Measurements from ENCODE around the gene UTF1.
"Not testable (repeated sequence)": the region's sequence is repeated elsewhere in the genome, so short reads cannot be mapped to it uniquely, and the experiment has no call there.

UTF1 gene

DNA sequence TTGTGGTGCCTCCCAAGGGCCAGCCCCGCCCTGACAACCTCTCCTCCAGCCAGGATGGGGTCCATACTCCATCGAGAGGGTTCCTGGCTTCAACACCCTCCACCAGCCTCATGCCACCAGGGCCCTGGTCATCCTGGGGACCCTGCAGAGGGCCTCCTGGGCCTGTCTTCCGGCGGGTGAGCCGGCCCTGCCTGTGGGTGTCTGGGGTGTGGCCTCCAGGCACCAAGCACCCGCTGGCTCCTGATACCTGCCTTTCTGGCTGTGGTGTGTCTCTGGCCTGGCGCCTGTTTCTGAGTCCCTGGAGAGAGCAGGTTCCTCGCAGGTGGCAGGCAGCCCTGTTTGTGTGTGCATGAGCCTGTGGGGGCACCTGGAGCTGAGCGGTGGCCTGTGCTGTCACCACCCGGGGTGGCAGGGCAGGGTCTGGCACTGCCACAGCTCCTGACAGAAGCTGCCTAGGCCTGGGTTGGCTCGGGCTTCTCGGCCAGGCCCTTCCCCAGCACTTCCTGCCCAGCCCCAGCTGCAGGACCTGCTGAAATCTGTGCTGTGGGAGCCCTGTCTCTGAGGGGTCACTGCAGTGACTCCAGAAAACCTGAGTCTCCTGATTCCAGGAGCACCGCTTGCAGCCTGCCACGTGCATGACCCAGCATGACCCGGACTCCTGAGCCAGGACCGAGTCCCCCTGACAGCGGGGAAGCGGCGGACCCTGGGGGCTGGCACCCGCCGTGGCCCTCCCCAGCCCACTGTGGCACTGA, 28.2 kb downstream of the UTF1 start:
- DNase-seq (ENCODE audit: low read depth) = no peak
- no peak overlapping the region for H3K4me3 ChIP-seq (ENCODE audit: low read depth, low read length)

DNA sequence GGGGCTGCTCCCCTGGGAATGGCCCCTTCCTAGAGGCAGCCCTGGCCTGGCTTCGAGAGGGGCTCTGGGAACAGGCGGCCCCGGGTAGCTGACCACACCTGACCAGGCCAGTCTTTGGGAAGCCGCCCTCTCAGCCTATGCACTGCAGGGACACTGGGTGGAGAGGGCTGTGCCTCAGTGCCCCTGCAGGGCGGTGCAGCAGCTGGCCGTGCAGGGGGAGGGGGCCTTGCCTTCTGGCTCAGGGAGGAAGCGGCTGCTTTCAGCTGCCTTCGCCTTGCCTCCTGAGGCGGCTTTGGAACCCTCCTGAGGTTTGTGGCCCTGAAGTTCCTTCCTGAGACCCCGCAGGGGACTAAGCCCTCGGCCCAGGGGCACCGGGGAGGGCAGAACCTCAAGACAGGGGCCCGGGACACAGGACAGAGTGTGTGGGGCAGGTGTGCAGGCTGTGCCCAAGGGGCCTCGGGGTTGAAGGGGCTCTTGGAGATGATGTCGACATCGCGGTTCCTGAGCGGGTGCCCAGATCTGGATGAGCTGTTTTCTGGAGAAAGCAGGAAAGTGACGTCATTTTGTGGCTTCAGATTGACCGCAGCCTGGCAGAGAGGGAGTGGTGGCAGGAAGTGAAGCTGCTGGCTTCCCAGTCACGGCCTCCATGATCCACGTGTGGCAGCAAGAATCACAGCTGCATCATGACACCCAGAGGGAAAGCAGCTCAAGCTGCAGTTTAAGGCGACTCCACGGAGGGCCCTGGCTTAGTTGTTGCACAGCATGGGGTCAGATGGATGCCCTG, 29.0 kb downstream of the UTF1 start:
- DNase-seq (ENCODE audit: low read depth) = peak; percentile 98
- no peak overlapping the region for H3K4me3 ChIP-seq (ENCODE audit: low read depth, low read length)

DNA sequence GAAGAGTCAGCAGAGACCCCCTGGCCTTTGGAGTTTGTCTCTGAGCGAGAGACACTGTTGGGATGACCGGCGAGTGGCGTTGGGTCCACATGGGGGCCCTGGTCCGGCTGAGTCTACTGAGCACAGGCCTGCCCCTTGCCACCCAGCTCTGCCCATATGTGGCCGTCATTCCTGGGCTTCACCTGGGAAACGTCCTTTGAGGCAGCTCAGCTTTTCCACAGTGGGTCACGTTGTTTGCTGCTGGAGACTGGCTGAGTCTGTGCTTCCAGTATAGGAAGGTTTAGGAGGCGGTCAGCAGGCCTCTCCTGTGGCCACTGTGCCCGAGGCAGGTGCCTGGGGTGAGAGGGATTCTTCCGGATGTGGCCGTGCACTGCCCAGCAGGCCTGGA, 29.6 kb downstream of the UTF1 start:
- no peak overlapping the region for H3K4me3 ChIP-seq (ENCODE audit: low read depth, low read length)
- no peak for DNase-seq (ENCODE audit: low read depth)

DNA sequence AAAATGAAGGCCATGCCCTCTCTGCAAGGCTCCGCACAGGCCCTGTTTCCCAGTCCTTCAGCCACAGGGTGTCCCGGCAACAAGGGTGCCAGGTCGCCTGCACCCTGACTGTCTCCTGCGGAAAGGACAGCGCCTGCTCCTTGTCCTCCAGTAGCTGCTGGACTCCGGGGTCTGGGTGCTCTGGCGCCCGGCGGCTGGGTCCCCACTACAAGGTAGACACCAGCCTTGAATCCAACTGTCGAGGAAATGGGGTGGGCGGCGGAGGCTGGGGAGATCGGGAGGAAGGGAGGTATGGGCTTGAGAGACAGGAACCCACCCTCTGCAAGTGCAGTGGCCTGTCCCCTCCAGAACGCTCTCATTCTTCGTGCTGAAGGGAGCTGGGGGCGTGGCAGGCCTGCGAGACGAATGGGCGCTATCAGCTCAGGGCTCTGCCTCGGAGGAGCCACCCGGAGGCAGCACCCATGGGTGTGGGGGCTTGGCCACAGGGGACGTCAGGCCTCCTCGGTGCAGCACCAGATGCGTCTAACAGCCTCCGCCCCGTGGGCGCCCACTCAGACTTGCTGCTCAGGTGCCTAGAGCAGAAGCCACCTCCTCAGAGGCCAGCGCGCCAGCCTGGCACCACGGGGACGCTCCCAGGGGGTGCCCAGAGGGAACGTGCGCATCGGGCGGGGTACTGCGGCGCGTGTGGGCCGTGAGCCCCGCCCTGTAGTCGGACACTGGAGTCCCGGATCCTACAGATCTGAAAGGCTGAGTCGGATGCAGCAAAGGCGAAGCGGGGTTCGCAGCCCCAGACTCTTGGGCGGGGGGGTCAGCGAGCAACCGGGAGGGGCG, 31.1 kb downstream of the UTF1 start:
- peak overlapping the region; percentile 49 for H3K4me3 ChIP-seq (ENCODE audit: low read depth, low read length)
- DNase-seq (ENCODE audit: low read depth) = no peak

DNA sequence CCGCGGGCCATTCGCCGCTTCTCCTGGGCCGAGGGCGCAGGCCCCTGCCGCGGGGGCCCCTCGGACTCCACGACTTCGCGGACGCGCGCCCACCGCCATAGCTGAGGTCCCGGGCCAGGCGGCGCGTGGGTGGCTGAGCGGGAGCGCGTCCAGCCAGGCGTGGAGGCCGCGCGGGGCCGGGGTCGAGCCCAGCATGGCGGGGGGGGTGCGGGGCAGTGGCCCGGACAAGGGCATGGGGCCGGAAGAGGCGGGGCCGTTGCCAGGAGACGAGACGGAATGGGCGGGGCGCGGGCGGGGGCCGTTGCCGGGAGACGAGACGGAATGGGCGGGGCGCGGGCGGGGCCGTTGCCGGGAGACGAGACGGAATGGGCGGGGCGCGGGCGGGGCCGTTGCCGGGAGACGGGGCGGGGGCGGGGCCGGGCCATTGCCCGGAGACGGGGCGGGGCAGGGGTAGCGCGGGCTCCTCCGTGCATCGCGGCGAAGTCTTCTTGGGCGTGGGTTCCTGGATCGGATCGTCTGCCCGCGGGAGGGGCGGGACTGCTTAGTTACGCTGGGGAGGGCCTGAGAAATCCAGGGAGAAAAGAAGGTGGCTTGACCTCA, 31.8 kb downstream of the UTF1 start:
- peak overlapping the region; percentile 49 for H3K4me3 ChIP-seq (ENCODE audit: low read depth, low read length)
- no peak for DNase-seq (ENCODE audit: low read depth)

DNA sequence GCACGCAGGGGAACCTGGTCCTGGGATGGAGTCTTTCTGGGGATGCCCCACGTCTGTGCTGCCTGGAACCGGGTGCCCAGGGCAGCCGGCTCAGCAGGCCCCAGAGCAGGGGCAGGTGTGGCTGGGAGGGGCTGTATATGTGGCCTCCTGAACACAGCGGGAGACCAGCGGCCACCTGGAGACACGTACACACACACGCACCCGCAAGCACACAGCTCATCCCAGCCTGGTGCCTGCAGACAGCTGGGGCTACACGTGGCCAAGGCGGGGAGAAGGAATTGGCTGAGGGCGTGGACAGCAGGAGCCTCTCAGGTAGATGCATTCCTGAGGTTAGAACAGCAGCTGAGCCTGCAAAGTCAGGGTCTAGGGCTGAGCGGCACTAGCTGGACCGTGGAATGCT, 32.7 kb downstream of the UTF1 start:
- H3K4me3 ChIP-seq (ENCODE audit: low read depth, low read length) = peak overlapping the region; percentile 43
- DNase-seq (ENCODE audit: low read depth) = no peak

DNA sequence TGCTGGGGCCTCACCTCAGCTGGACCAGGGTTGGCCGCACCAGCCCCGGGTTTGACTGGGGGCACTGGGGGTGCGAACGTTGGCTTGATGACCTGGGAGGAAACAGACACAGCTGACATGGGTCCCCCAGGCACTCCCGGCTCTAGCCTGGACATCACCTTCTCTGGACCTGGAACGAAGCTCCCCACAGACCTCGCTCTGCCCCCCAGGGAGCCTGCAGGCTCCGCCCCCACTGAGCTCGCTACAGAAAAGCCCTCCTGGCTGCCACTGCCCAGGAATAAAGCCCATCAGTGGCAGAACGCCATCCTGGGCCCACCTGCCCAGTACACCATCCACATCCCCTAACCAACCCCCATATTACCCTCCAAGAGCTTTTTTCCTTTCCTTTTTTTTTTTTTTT, 33.7 kb downstream of the UTF1 start:
- no peak overlapping the region for H3K4me3 ChIP-seq (ENCODE audit: low read depth, low read length)
- DNase-seq (ENCODE audit: low read depth) = no peak

DNA sequence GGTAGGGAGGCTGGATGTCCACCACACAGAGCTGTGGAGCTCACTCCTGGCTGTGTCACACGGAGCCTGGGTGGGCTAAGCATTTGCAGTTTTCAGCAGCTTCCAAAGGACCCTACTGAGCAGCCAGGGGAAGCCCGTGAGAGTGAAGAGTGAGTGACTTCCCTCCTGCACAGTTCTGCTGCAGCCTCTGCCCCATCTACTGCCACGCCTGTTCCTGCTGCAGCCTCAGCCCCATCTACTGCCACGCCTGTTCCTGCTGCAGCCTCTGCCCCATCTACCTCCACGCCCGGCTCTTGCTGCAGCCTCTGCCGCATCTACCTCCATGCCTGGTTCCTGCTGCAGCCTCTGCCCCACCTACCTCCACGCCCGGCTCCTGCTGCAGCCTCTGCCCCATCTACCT, 34.4 kb downstream of the UTF1 start:
- no peak for DNase-seq (ENCODE audit: low read depth)
- no peak overlapping the region for H3K4me3 ChIP-seq (ENCODE audit: low read depth, low read length)

DNA sequence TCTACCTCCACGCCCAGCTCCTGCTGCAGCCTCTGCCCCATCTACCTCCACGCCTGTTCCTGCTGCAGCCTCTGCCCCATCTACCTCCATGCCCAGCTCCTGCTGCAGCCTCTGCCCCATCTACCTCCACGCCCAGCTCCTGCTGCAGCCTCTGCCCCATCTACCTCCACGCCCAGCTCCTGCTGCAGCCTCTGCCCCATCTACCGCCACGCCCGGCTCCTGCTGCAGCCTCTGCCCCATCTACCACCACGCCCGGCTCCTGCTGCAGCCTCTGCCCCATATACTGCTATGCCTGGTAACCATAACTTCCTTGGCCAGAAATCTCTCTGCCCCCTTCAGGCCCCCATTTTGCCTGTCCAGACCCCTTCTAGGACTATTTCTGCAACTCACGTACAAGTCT, 35.0 kb downstream of the UTF1 start:
- H3K4me3 ChIP-seq (ENCODE audit: low read depth, low read length); DNase-seq (ENCODE audit: low read depth): not testable (repeated sequence)

DNA sequence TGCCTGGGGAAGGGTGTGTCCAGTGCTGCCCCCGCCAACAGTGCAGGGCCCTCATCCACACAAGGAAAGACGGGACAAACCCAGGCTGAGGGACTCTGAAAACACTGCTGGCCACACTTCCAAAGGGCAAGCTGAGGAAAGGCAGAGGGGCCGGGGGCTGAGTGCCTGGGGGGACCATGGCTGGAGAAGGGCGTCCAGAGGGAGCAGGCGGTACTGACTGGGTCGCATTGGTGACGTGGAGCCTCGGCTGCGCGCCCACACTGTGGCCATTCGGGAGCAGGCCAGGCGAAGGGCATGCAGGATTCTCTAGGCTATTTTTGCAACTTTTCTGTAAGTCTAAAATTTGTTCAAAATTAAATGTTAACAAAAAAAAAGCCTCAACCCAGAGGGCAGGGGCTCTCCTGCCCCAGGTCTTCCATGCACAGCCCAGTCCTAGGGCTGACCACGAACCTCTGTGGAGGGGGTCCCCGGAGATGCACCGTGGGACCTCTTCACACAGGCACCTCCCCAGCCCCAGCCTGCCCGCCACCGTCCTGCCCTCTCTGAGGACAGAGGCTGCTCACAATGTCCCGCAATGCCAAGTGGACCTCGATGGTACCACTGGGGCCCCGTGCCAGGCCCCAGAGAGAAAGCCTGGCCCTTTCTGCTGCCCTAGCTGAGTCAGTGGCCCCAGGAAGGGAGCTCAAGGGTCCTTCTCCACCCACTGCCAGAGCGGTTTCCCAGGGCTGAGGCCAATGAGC, 36.2 kb downstream of the UTF1 start:
- DNase-seq (ENCODE audit: low read depth) = no peak
- H3K4me3 ChIP-seq (ENCODE audit: low read depth, low read length) = no peak overlapping the region

DNA sequence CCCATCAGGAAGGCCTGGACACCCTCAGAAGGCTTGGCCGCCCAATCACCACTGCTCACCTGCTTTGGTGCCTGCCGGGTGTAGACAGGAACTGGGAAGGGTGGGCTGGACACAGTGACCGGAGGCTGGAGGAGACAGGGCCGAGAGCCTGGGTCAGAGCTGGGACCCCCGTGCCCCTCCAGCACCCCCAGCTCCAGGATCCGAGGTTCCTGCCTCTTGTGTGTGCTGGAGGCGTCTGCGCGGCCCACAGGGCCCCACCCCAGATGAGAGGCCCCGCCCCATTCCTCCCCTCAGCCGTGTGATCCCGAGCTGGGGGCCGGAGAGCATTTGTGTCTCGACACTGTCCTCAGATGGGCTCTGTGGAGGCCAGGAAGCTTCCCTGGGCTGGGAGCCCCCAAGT, 37.3 kb downstream of the UTF1 start:
- H3K4me3 ChIP-seq (ENCODE audit: low read depth, low read length) = no peak overlapping the region
- no peak for DNase-seq (ENCODE audit: low read depth)

DNA sequence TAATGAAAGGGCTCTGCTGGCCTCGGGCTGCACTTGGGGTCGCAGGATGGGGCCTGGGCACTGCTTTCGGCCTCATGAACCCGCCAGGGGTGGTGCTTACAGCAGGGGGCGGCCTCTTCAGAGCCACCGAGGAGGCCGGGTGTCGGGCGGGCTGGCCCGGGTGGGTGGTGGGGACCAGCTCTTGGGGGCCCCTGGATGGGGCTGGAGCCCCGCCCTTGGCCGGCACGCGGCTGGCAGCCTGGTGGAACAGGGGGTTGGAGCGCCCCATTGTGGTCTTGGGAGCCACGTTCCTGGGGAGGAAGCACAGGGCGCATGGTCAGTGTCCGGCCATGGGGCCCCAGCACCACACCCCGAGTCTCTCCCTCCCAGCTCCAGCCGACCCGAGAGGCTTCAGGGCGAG, 37.8 kb downstream of the UTF1 start:
- H3K4me3 ChIP-seq (ENCODE audit: low read depth, low read length) = no peak overlapping the region
- DNase-seq (ENCODE audit: low read depth) = no peak

DNA sequence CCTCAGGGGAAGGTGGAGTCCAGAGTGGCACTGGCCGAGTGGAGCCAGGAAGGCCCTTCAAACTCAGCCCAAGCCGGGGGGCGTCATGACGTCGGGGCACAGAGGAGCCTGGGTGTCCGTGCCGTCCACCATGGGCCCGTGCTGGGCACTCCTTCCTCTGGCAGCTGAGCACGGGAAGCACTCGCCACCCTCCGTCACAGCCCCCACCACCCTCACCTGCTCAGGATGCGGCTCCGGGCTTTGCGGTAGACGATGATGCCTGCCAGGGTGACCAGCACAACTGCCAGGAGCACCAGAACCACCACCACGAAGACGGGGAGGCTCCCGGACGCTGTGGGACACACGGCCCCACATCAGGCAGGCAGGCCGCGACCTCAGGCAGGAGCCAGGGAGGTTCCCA, 38.5 kb downstream of the UTF1 start:
- DNase-seq (ENCODE audit: low read depth) = no peak
- no peak overlapping the region for H3K4me3 ChIP-seq (ENCODE audit: low read depth, low read length)

DNA sequence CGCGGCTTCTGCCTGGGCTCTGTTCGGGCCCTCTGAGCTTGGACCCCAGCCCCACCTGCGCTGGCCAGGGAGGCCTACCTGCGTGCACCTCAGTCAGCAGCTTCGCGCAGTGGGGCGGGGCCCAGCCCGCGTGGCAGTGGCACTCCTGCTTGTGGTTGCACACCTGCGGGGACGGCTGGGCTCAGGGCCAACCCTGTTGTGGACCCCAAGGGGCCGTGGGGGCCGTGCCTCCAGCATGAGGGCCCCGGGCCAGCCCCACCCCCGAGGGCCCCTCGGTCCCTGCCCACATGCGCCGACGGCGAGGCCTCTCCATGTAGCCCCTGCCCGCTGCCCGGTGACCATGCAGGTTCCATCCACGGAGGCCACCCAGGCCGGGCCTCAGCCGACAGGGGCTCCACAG, 39.4 kb downstream of the UTF1 start:
- DNase-seq (ENCODE audit: low read depth) = no peak
- no peak overlapping the region for H3K4me3 ChIP-seq (ENCODE audit: low read depth, low read length)

DNA sequence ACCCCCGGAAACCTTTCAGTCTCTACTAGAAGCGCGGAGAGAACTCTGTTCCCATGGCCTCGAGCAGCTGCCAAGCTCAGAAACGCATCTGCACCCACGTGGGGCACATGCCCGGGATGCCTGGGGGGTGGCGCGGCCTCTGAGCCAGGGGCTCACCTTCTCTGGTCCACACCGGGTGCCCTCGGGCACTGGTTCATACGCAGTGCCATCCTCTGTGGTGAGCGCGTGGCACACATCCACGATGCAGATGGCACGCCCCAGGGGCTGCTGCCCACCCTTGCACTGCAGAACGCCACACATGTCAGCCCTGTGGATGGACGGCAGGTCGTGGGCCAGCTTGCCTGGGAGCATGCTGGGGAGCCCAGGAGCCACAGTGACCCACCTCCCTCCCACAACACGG, 40.2 kb downstream of the UTF1 start:
- DNase-seq (ENCODE audit: low read depth) = no peak
- no peak overlapping the region for H3K4me3 ChIP-seq (ENCODE audit: low read depth, low read length)

DNA sequence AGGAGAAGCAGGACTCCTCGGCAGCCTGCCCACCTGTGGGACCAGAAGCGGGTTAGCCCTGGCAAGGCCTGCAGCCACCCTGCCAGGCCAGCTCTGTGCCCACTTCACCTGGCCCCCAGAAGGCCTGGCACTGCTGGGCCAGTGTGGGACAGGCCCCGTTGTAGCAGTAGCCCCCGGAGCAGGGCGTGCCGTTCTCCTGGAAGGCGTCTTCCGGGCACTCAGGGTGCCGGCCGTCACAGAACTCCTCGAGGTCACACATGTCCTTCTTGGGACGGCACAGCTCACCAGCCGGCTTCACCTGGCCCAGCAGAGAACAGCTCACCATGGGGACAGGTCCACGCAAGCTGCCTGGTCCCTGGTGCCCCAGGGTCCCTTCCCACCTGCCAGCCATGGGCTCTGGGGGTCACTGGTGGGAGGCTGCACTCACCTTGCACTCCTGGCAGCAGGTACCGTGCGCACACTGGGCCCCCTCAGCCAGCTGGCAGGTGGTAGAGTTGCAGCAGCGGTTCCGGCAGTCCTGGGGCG, 40.8 kb downstream of the UTF1 start:
- no peak overlapping the region for H3K4me3 ChIP-seq (ENCODE audit: low read depth, low read length)
- no peak for DNase-seq (ENCODE audit: low read depth)

DNA sequence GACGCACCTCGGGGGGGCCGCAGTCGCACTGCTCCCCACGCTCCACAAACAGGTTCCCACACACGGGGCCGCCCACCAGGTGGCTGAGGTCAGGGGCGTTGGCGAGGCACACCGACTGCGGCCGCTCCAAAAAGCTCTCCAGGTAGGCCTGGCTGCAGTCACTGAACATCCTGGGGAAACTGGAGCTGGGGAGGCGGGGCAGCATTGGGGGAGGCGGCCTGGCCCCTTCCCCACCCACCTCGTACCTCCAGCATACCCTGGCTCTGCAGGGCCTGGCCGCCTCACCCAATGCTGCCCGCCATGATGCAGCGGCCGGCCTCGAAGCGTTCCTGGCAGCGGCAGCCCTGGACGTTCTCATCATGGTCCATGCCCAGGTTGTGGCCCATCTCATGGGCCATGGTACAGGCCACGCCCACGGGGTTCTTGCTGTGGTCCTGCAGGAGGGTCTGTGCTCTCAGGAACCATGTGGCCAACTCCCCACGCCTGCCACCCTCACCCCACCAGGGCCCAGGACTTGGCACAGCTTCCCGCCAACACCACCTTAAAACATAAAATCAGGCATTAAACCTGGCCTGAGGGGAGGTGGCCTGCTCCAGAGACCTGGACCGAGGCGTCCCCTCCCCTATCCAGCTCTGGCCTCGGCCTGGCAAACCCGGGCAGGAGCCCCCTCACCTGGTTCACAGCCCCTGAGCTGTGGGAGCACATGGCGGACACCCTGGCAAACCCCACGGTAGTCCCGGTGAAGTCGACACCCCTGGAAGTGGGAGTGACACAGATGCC, 41.7 kb downstream of the UTF1 start:
- no peak overlapping the region for H3K4me3 ChIP-seq (ENCODE audit: low read depth, low read length)
- no peak for DNase-seq (ENCODE audit: low read depth)

DNA sequence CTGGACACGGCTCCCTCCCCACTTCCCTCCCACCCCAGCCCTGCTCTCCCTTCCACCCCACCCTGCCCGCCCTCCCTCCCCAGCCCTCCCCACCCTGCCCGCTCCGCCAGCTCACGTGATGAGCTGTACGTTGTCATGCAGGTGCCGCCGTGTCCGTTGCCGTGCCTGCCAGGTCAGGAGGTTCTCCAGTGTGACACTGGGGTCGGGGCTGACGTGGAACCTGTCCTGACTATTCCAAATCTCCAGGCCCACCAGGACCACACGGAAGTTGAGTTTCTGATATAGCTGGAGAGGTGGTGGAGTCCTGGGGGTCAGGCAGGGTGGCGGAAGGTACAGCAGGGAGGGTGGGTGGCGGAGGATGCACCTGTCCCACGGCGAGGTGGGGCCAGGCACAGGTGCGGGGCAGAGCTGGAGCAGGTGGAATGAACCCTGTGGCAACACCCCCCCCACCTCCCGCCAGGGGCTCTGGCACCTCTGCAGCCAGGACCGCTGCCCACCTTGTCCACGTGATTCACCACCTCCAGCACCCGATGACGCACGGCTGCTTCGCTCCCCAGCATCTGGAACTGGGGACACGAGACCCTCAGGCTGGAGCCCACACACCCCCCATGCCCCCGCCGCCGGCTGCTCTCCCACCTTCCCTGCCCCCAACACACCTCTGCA, 42.4 kb downstream of the UTF1 start:
- DNase-seq (ENCODE audit: low read depth) = no peak
- H3K4me3 ChIP-seq (ENCODE audit: low read depth, low read length) = no peak overlapping the region

Data from skeletal muscle cell (primary cell).